ENCODE measurements around the gene PABPC1L2A.
"Not testable (repeated sequence)": the region's sequence is repeated elsewhere in the genome, so short reads cannot be mapped to it uniquely, and the experiment has no call there.

The PABPC1L2A gene

DNA sequence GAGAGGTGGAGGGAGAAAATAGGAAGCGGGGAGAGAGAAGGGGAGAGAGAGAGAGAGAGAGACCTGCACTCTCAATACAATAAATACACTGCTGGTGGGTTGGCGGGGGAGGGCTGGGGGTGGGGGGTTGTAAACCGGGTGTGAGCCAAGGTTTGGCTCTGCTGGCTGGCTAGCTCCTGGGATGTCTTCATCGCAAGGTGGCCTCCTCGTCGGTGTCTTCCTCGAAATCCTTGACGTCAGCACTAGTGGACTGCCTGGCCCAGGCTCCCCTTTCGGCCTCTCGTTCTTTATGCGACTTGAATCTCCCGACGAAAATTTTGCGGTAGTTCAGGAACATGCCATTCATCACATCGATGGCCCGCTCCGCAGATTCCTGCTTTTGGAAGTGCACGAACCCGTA, 715 bp downstream of the PABPC1L2A start:
- not testable (repeated sequence) for H3F3A ChIP-seq (ENCODE audit: insufficient read depth, low read length); H3K27ac ChIP-seq (ENCODE audit: low read depth, low read length, poor library complexity, severe bottlenecking); H3K36me3 ChIP-seq (ENCODE audit: insufficient read depth, low read length); H2AFZ ChIP-seq (ENCODE audit: low read length); H3K9ac ChIP-seq (ENCODE audit: low read length); H3K4me1 ChIP-seq (ENCODE audit: insufficient read depth, low read length, severe bottlenecking); H4K20me1 ChIP-seq (ENCODE audit: insufficient read depth, low read length); H3K4me2 ChIP-seq (ENCODE audit: low read length); H3K9me3 ChIP-seq (ENCODE audit: low read length); H3K79me2 ChIP-seq (ENCODE audit: insufficient read depth, low read length); H3K27me3 ChIP-seq (ENCODE audit: insufficient read depth, low read length); H3K4me3 ChIP-seq (ENCODE audit: low read depth, low read length, poor library complexity, severe bottlenecking); H3K9me2 ChIP-seq (ENCODE audit: low read depth, low read length)

DNA sequence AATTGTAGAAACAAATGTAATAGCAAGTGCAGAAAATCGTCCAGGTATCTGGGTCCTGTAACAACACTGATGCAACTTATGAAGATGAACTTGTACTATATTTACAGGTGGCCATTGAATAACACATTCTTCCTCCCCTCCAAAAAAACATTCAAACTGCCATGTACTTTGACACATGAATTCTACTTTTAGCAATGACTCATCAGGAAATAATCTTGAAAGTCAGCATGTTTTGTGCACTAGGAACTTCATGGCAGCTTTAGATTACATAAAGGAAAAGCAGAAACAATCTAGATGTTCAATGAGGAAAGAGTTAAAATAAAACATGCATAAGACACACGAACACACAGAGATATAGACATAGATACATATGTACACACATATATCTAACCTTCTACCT, 2.5 kb downstream of the PABPC1L2A start:
- Histone ChIP-seq H3K9ac (ENCODE audit: low read length) (no peak overlapping the region), H3K9me3 (ENCODE audit: low read length) (no peaks in the 10 kb centered on the region), H3K9me2 (ENCODE audit: low read depth, low read length) (no peaks in the 10 kb centered on the region), H3K4me3 (ENCODE audit: low read depth, low read length, poor library complexity, severe bottlenecking) (no peak overlapping the region), H2AFZ (ENCODE audit: low read length) (no peak overlapping the region), H4K20me1 (ENCODE audit: insufficient read depth, low read length) (no peaks in the 10 kb centered on the region), H3K27me3 (ENCODE audit: insufficient read depth, low read length) (no peaks in the 10 kb centered on the region), H3F3A (ENCODE audit: insufficient read depth, low read length) (no peaks in the 10 kb centered on the region), H3K4me2 (ENCODE audit: low read length) (no peak overlapping the region), H3K36me3 (ENCODE audit: insufficient read depth, low read length) (no peaks in the 10 kb centered on the region), H3K4me1 (ENCODE audit: insufficient read depth, low read length, severe bottlenecking) (no peaks in the 10 kb centered on the region), H3K27ac (ENCODE audit: low read depth, low read length, poor library complexity, severe bottlenecking) (no peak overlapping the region), H3K79me2 (ENCODE audit: insufficient read depth, low read length) (no peaks in the 10 kb centered on the region)
- no peak for TF ChIP-seq EZH2 (IDR thresholded peaks at IDR 0.05; ENCODE audit: borderline replicate concordance, low read length)
- TF ChIP-seq, protein P1, sequence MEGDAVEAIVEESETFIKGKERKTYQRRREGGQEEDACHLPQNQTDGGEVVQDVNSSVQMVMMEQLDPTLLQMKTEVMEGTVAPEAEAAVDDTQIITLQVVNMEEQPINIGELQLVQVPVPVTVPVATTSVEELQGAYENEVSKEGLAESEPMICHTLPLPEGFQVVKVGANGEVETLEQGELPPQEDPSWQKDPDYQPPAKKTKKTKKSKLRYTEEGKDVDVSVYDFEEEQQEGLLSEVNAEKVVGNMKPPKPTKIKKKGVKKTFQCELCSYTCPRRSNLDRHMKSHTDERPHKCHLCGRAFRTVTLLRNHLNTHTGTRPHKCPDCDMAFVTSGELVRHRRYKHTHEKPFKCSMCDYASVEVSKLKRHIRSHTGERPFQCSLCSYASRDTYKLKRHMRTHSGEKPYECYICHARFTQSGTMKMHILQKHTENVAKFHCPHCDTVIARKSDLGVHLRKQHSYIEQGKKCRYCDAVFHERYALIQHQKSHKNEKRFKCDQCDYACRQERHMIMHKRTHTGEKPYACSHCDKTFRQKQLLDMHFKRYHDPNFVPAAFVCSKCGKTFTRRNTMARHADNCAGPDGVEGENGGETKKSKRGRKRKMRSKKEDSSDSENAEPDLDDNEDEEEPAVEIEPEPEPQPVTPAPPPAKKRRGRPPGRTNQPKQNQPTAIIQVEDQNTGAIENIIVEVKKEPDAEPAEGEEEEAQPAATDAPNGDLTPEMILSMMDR (IDR thresholded peaks at IDR 0.05; ENCODE audit: low read length), result no peak

DNA sequence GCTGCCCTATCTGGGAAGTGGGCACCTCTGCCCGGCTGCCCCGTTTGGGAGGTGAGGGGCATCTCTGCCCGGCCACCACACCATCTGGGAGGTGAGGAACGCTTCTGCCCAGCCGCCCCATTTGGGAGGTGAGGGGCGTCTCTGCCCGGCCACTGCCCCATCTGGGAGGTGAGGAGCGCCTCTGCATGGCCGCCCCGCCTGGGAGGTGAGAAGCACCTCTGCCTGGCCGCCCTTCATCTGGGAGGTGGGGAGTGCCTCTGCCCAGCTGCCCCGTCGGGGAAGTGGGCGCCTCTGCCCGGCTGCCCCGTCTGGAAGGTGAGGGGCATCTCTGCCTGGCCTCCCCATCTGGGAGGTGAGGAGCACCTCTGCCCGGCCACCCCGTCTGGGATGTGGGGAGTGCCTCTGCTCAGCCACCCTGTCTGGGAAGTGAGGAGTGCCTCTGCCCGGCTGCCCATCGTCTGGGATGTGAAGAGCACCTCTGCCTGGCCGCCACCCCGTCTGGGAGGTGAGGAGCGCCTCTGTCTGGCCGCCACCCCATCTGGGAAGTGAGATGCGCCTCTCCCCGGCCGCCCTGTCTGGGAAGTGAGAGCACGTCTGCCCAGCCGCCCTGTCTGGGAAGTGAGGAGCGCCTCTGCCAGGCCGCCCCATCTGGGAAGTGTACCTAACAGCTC, 9.8 kb downstream of the PABPC1L2A start:
- Histone ChIP-seq H3K9me3 (ENCODE audit: low read length) (no peaks in the 10 kb centered on the region), H3F3A (ENCODE audit: insufficient read depth, low read length) (no peaks in the 10 kb centered on the region), H3K9ac (ENCODE audit: low read length) (no peak overlapping the region), H4K20me1 (ENCODE audit: insufficient read depth, low read length) (no peaks in the 10 kb centered on the region), H3K79me2 (ENCODE audit: insufficient read depth, low read length) (no peaks in the 10 kb centered on the region), H3K36me3 (ENCODE audit: insufficient read depth, low read length) (no peaks in the 10 kb centered on the region), H3K4me3 (ENCODE audit: low read depth, low read length, poor library complexity, severe bottlenecking) (no peak overlapping the region), H3K4me2 (ENCODE audit: low read length) (no peak overlapping the region), H3K27ac (ENCODE audit: low read depth, low read length, poor library complexity, severe bottlenecking) (no peak overlapping the region), H3K4me1 (ENCODE audit: insufficient read depth, low read length, severe bottlenecking) (no peaks in the 10 kb centered on the region), H3K27me3 (ENCODE audit: insufficient read depth, low read length) (no peaks in the 10 kb centered on the region), H3K9me2 (ENCODE audit: low read depth, low read length) (no peaks in the 10 kb centered on the region), H2AFZ (ENCODE audit: low read length) (no peak overlapping the region)
- TF ChIP-seq EZH2 (IDR thresholded peaks at IDR 0.05; ENCODE audit: borderline replicate concordance, low read length), result no peak
- TF ChIP-seq, protein P1 (IDR thresholded peaks at IDR 0.05; ENCODE audit: low read length), result no peak
